Mammary epithelial cell (primary cell): ENCODE measurements around the gene MAP3K1.

ENCODE experiments used
- CTCF ChIP-seq, 2 donors: IDR thresholded peaks in 1 of 2; conservative IDR thresholded peaks in 1 of 2; 2 replicates each; pipeline ENCODE4 v1.5.1; 2011 to 2012; ENCODE audit warnings: inconsistent platforms in 2 of 2, low read length in 2 of 2, mild to moderate bottlenecking in 2 of 2, control low read depth in 1 of 2, low read depth in 1 of 2; ENCODE audit not compliant: insufficient read depth in 1 of 2; ENCODE audit errors: extremely low read depth in 1 of 2
- EZH2 ChIP-seq: IDR thresholded peaks from 2 replicates; pipeline ENCODE4 v1.6.1; 2012; ENCODE audit warnings: low read length, inconsistent platforms, borderline replicate concordance

- TF ChIP-seq CTCF (conservative IDR thresholded peaks at IDR 0.05 in 1 of 2, IDR thresholded peaks at IDR 0.05 in 1 of 2; ENCODE audit: extremely low read depth in 1 of 2, insufficient read depth in 1 of 2, low read depth in 1 of 2, low read length in 2 of 2) (no peak), EZH2 (no peak)
Observed at GRCh38 chr5:56783261-56783660, 32.1 kb upstream of the MAP3K1 start.
